ENCODE measurements around the gene BUB1B. TPM values are rescaled to one million over a fixed set of nuclear protein-coding genes. Genes with fewer than 3 reads are reported as not detected.

Gene BUB1B
- total and polyA plus RNA-seq, 7 donors = 0.33 to 9.6 (median 1.8) TPM

DNA sequence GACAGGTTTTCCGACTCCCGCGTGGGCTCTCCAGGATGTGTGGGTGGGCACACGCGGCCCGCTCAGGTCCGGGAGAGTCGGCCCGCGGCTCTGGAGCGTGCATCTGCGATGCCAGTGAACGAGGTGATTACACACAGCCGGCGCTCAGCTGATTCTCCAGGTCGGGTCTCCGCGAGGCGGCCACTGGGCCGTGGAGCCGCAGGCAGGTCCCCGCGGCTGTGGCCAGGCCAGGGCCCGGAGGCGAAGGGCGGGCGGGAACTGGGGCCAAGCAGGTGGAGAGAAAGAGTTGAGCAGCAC is 91.2 kb downstream of the BUB1B start:
- Histone ChIP-seq H3K4me3 (peak overlapping the region in 3 of 4 donors; percentile 48 to 58 (median 57)), H3K4me1 (peaks cover 0 to 18% (median 15%) of the 10 kb centered on the region in 4 donors)

DNA sequence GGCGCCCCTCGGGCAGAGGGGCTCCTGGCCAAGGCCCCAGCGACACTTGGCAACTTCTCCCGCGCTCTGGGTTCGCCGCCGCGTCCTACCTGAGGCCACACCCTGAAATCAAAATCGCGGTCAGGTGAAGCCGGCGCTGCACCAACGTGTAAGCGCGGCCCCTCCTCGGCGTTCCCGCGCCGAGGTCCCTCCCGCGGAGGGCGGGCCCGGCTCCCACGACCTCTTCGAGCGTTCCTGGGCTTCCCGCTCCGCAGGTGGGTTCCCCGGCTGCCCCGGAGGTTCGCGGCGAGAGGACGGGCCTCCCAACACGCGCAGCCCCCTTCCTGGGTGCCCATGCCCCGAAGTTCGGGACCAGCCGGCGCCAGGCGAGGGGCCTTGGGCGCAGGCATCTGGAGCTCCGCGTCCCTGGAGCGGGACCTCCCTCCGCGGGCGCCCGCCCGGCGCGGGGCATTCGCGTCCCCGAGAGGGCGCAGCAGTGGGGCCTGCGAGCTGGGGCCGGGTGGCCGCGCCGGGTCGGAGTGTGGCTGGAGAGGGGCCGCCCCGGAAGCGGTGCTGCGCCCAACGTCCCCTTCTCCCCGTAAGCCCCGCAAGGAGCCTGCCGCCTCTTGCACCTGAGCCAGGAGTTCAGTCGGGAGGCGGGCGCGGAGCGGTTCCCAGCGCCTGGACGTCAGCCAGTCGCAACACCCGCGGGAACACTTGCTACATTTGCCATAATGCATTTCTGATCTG is 91.7 kb downstream of the BUB1B start:
- intact Hi-C loops (cut with DNase I) = no loop called here
- Histone ChIP-seq H3K4me1 (peaks cover 0 to 18% (median 15%) of the 10 kb centered on the region in 4 donors), H3K9me3 (no peaks in the 10 kb centered on the region), H3K27me3 (peaks cover 0 to 33% (median 0%) of the 10 kb centered on the region in 3 donors), H3K36me3 (no peaks in the 10 kb centered on the region), H3K4me3 (peak overlapping the region; percentile 27 to 58 (median 52)), H3K27ac (peak overlapping the region in 1 of 4 donors; percentile 45)
- DNase-seq = no peak
- TF ChIP-seq POLR2A (IDR thresholded peaks at IDR 0.05) = no peak
- TF ChIP-seq, protein P1, sequence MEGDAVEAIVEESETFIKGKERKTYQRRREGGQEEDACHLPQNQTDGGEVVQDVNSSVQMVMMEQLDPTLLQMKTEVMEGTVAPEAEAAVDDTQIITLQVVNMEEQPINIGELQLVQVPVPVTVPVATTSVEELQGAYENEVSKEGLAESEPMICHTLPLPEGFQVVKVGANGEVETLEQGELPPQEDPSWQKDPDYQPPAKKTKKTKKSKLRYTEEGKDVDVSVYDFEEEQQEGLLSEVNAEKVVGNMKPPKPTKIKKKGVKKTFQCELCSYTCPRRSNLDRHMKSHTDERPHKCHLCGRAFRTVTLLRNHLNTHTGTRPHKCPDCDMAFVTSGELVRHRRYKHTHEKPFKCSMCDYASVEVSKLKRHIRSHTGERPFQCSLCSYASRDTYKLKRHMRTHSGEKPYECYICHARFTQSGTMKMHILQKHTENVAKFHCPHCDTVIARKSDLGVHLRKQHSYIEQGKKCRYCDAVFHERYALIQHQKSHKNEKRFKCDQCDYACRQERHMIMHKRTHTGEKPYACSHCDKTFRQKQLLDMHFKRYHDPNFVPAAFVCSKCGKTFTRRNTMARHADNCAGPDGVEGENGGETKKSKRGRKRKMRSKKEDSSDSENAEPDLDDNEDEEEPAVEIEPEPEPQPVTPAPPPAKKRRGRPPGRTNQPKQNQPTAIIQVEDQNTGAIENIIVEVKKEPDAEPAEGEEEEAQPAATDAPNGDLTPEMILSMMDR (IDR thresholded peaks at IDR 0.05) = no peak
- TF ChIP-seq POLR2AphosphoS5 (IDR thresholded peaks at IDR 0.05) = no peak
- no peak for TF ChIP-seq EP300 (IDR thresholded peaks at IDR 0.05)
- 1% methylated on average over 82 of the region's 82 CpGs for WGBS, 2 donors

More for the DNA sequence above, 91.2 kb downstream of the BUB1B start:
- Histone ChIP-seq H3K9me3 (no peaks in the 10 kb centered on the region), H3K27ac (no peak overlapping the region), H3K27me3 (peaks cover 0 to 33% (median 0%) of the 10 kb centered on the region in 3 donors), H3K36me3 (no peaks in the 10 kb centered on the region)
- intact Hi-C loops (cut with DNase I) = no loop called here
- no peak for DNase-seq
- TF ChIP-seq POLR2AphosphoS5 (IDR thresholded peaks at IDR 0.05) = no peak
- TF ChIP-seq, protein P1 (IDR thresholded peaks at IDR 0.05) = no peak
- 27 to 51% methylated on average over 27 of the region's 27 CpGs for WGBS, 2 donors

GRCh38 chr15:40253167-40253790 is 92.4 kb downstream of the BUB1B start:
- no peak for DNase-seq
- peaks cover 0 to 33% (median 0%) of the 10 kb centered on the region in 3 donors for H3K27me3 ChIP-seq
- no peaks in the 10 kb centered on the region for H3K36me3 ChIP-seq
- TF ChIP-seq POLR2AphosphoS5 (IDR thresholded peaks at IDR 0.05) (no peak), EP300 (IDR thresholded peaks at IDR 0.05) (no peak), POLR2A (IDR thresholded peaks at IDR 0.05) (no peak)
- TF ChIP-seq, protein P1 (IDR thresholded peaks at IDR 0.05) = no peak
- WGBS, 2 donors = 23 to 41% methylated on average over 28 of the region's 28 CpGs
- peak overlapping the region in 1 of 4 donors; percentile 45 for H3K27ac ChIP-seq
- H3K4me3 ChIP-seq = peak overlapping the region; percentile 27 to 58 (median 52)
- H3K9me3 ChIP-seq = no peaks in the 10 kb centered on the region
- intact Hi-C loops (cut with DNase I) = no loop called here
- peaks cover 0 to 18% (median 15%) of the 10 kb centered on the region in 4 donors for H3K4me1 ChIP-seq

- WGBS, 2 donors = 95 to 96% methylated on average over 3 of the region's 3 CpGs
- Histone ChIP-seq H3K36me3 (no peaks in the 10 kb centered on the region), H3K27ac (no peak overlapping the region), H3K4me1 (peaks cover 0 to 18% (median 15%) of the 10 kb centered on the region in 4 donors), H3K9me3 (no peaks in the 10 kb centered on the region), H3K4me3 (no peak overlapping the region), H3K27me3 (peaks cover 0 to 33% (median 0%) of the 10 kb centered on the region in 3 donors)
- intact Hi-C loops (cut with DNase I) = no loop called here
- DNase-seq = no peak
- TF ChIP-seq POLR2A (IDR thresholded peaks at IDR 0.05) (no peak), EP300 (IDR thresholded peaks at IDR 0.05) (no peak), POLR2AphosphoS5 (IDR thresholded peaks at IDR 0.05) (no peak)
- TF ChIP-seq, protein P1 (IDR thresholded peaks at IDR 0.05) = no peak
Observed at GRCh38 chr15:40254452-40254851, 93.6 kb downstream of the BUB1B start.

Measured in sigmoid colon (tissue), 7 donors.